Astrocyte of the spinal cord (primary cell): ENCODE data around the gene TET1.

ENCODE experiments used
- DNase-seq: peaks from one replicate; pipeline ENCODE4 v3.0.0; 2011; ENCODE audit warnings: low read depth, low spot score
- H3K4me3 ChIP-seq: 2 replicates; pipeline ENCODE4 v1.5.1; 2011; ENCODE audit warnings: low read depth, mild to moderate bottlenecking, low read length, moderate library complexity
- CTCF ChIP-seq: IDR thresholded peaks from 2 replicates; pipeline ENCODE4 v1.5.1; 2012; ENCODE audit warnings: low read depth, mild to moderate bottlenecking, low read length, inconsistent platforms
- in situ Hi-C: cut with HindIII; loops from 2 replicates; pipeline ENCODE4 v1.10.0; 2017; ENCODE audit warnings: low sequenced_read_pairs

The TET1 gene

DNA sequence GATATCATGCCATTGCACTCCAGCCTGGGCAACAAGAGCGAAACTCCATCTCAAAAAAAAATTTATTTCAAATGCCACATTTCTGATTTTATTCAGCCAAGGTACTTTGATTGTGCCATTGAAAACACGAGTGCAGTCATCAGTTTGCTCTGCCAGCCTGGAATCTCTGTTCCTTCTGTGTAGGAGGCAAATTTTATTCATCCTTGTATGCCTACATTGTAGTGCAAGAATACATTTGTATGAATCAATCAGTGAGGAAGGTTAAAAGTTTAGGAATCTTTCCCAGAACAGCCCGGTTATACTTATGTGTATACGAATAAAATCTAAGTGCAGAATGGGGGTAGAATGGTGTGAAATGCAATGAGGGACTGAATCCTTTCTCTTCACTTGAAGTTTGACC lies 886 bp upstream of the TET1 start:
- no peak overlapping the region for H3K4me3 ChIP-seq
- DNase-seq, result no peak
- in situ Hi-C loops, result no loop called here
- no peak for TF ChIP-seq CTCF

DNA sequence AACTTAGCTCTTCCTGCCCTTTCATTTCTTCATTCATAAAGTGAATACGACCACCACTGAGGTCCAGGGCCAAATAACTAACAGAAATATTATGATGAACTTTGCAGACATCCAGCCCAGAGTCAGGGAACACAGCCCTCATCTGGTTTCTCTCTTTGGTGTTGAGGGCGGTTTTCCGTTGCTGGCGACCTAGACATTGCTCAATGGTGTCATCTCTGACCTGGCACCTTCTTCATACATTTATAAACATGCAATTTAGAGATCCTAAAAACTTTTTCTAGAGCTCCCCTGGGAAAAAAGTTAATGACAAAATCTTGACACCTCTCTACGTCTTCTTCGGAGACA lies 324 bp upstream of the TET1 start:
- DNase-seq, result no peak
- peak overlapping the region; percentile 60 for H3K4me3 ChIP-seq
- no peak for TF ChIP-seq CTCF
- in situ Hi-C loops, result no loop called here

- peak; percentile 33 for DNase-seq
- H3K4me3 ChIP-seq, result peak overlapping the region; percentile 60
- in situ Hi-C loops, result no loop called here
- TF ChIP-seq CTCF, result no peak
Observed at GRCh38 chr10:68560943-68561864, 1.1 kb downstream of the TET1 start.

DNA sequence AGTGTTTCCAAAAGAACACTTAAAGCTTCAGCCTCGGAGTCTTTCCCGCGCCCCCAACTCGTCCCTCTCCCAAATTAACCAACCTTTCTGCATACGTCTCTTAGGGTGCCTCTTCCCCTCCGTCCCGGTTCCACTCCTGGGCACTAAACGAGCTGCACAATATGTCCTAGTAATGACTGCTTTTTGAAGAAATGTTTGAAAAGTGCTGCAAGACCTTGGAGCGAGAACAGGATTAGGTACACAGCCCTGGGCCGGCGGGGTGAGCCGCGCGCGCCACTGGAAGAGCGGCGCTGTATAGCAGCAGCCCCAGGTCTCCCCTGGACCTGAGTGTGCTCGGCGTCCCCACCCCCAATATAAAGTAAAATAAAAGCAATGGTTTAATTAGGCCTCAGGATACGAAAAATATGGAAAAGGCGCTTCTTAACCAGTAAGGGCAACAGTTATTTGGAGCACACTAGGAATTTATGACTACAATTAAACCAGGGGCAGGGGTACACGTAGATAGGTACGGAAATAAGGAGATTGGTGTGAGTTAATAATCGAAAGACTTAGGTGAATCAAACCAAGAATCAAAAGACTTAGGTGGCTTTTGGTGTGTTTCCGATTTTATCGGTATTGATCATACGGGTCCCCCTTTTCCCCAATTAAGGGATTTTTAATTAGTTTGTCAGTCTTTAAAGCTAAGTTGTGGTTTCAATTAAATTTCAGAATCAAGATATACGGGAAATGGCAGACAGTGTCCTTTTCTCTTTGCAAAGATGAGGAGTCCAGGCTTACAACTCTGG lies 1.9 kb downstream of the TET1 start:
- H3K4me3 ChIP-seq, result peak overlapping the region; percentile 60
- no peak for TF ChIP-seq CTCF
- DNase-seq, result peak; percentile 30
- in situ Hi-C loops, result no loop called here

DNA sequence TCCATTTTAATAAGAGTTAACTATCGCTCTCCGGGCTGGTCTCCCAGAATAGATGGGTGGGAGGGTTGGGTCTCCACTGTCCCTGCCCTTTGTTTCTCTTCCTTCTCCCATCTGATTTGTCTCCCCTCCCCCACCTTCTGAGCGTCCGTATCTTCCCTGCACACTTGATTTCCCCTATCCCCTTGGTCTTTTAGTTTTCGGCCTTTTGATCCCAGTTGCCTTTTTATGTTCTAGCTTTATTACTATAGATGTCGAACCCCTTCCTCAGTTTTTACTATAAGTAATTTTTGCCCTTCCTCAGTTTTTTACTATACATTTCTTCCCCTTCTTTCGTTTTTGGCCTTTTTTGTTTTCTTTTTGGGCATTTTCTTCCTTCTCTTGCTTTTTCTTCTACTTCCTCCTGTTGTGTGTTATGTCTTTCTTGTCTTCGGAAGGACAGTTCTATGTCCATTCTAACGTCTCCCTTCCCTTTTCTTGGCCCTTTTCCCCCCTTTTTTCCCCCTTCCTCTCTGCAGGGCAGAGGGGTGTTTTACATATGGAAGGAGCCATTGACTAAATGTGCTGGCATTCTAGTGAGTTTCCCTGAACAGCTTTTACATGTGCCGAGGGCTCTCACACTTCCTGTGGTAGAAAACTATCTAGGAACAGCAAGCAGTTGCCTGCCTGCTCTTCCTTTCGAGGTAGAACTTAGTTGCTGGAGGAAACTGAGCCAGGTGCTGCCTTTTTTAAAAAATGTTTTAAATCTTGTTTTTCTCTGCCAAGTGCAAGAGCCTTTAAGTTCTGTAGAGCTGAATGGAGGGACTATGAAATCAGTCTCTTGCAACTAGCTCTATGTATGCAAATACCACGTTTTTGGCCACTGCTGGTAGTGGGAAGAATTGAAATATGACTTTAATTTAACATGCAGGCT lies 2.8 kb downstream of the TET1 start:
- DNase-seq, result peak; percentile 60
- peak overlapping the region; percentile 60 for H3K4me3 ChIP-seq
- in situ Hi-C loops, result no loop called here
- TF ChIP-seq CTCF, result no peak

GRCh38 chr10:68564712-68565111 lies 4.6 kb downstream of the TET1 start:
- no peak for TF ChIP-seq CTCF
- in situ Hi-C loops, result no loop called here
- H3K4me3 ChIP-seq, result no peak overlapping the region
- DNase-seq, result no peak
